NCI-H748 (cell line): ENCODE measurements around the gene TMEM222.
"Not testable (repeated sequence)": the region's sequence is repeated elsewhere in the genome, so short reads cannot be mapped to it uniquely, and the experiment has no call there.

ENCODE experiments used
- DNase-seq: peaks from one replicate; lab custom pipeline; 2025; ENCODE audit not compliant: unreplicated experiment; lab: John Stamatoyannopoulos, UW

The TMEM222 gene, protein sequence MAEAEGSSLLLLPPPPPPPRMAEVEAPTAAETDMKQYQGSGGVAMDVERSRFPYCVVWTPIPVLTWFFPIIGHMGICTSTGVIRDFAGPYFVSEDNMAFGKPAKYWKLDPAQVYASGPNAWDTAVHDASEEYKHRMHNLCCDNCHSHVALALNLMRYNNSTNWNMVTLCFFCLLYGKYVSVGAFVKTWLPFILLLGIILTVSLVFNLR

DNA sequence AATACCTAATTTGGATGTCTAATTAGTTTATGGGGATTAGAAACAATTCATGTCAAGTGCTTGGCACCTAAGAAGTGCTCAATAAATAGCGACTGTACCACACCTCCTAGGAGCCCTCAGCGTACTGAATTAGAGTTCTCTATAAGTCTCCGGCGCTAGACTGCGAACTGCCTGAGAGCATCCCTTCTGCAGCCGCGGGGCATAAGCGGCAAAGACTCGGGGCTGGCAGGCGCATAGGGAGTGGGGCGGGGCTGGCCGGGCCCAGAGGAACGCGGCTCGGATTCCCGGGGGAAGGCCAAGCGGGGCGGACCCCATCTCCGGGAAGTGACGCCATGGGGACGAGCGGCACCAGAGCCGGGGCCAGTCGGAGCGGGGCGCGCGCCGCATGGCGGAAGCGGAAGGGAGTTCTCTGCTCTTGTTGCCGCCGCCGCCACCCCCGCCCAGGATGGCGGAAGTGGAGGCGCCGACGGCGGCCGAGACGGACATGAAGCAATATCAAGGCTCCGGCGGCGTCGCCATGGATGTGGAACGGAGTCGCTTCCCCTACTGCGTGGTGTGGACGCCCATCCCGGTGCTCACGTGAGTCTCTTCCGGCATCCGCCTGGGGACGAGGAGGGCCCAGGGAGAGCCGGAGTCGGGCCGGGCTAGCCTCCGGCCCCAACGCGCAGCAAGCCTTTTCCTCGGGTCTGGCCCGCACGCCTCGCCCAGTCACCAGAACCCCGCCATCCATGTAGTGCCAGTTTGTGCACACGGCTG is at the start of gene TMEM222:
Gene TMEM222 (plus strand): TSS at position 351 of the 756 bp plus-strand sequence. CDS start 35 bp downstream, at position 386.
- DNase-seq, result peak; percentile 95

DNA sequence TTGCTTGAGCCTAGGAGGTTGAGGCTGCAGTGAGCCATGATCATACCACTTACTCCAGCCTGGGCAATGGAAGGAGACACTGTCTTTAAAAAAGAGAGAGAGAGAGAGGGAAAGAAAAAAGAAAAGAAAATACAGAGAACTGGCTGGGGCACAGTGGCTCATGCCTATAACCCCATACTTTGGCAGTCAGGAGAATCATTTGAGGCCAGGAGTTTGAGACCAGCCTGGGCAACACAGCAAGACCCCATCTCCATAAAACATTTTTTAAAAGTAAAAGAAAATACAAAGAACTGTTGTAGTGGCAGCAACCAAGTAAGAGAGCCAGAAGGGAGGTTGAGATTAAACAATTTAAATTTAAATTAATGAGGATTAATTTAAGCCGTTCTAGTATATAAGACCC is 47.8 kb upstream of the TMEM222 start:
- DNase-seq, result no peak

DNA sequence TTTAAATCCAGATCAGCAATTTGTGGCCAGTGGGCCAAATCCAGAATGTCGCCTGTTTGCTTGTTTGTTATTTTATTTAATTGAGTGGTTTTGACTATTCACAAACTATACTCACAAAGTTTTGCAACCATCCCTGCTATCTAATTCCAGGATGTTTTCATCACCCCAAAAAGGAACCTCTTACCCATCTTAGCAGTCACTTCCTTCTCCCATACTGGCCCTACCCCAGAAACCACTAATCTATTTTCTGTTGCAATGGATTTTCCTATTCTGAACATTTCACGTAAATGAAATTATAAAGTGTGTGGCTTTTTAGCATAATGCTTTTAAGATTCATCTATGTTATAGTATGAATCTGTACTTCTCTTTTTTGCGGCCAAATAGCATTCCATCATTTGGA is 46.3 kb upstream of the TMEM222 start:
- DNase-seq, result no peak

DNA sequence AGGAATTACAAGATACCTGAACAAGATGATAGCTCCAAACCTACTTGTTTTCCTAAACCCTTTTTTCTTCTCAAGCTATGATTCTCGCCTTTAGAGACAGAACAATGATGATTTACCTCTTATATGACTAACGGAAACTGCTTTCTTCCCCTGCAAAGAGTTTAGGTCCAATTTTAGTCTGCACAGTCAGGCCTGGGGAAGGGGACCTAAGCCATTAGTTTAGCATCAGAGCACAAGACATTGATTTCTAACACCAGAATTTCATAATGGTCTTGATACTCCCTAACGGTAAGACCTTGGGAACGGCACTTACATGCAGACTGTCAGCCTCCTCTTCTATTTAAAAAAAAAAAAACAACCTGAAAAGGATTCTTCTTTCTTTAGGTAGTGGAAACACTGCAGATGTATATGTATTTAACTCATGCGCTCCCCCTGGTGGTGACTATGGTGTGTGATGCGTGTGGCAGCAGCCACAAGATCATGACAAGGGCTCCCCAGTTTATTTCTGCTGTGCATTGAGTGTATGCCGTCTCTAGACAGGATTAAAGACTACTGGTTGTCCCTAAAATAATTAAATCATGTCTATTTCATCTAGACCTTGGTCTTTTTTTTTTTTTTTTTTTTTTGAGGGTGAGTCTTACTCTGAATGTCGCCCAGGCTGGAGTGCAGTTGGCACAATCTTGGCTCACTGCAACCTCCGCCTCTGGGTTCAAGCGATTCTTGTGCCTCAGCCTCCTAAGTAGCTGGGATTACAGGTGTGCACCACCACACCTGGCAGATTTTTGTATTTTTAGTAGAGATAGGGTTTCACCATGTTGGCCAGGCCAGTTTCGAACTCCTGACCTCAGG is 37.3 kb upstream of the TMEM222 start:
- peak; percentile 63 for DNase-seq

DNA sequence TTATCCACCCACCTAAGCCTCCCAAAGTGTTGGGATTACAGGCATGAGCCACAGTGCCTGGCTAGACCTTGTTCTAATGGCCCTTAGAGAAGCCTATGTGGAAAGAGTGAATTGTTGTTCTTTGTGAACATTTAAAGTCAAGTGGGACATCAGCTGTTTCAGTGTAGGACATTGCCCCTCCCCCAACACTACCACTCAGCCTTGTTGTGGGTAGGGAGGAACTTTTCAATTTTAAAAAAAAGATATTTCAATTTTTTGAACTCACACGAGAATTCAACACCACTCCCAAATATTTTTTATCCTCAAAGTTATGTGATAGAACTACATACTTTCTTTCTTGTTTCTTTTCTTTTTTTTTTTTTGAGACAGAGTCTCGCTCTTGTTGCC is 36.7 kb upstream of the TMEM222 start:
- no peak for DNase-seq

DNA sequence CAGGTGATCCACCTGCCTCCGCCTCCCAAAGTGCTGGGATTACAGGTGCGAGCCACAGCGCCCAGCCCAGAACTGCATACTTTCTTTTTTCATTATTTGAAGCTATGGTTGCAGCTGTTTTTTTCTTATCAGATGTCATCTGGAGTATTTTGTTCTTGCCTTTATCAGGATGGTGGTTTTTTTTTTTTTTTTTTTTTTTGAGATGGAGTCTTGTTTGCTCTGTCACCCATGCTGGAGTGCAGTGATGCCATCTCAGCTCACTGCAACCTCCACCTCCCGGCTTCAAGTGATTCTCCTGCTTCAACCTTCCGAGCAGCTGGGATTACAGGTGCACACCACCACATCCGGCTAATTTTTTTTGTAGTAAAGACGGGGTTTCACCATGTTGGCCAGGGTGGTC is 36.1 kb upstream of the TMEM222 start:
- DNase-seq, result not testable (repeated sequence)

DNA sequence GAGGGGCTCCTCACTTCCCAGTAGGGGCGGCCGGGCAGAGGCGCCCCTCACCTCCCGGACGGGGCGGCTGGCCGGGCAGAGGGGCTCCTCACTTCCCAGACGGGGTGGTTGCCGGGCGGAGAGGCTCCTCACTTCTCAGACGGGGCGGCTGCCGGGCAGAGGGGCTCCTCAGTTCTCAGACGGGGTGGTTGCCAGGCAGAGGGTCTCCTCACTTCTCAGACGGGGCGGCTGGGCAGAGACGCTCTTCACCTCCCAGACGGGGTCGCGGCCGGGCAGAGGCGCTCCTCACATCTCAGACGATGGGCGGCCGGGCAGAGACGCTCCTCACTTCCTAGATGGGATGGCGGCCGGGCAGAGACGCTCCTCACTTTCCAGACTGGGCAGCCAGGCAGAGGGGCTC is 32.8 kb upstream of the TMEM222 start:
- not testable (repeated sequence) for DNase-seq

DNA sequence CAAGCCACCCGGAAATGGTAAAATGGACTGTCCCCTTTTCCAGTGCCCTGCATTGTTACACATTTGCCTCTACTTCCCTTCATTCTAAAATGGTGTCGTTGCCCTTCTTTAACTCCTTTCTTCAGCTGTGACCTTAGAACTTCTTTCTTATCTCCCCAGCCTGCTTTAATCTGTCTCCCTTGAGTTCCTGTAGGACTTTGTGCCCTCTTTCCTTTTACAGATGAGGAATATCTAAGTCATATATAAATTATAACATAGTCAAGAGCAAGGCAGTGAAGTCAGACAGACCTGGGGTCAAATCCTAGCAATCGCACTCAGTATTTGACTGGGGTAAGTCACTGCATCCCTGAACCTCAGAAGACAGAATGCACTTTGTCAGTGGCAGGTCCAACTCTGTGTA is 31.4 kb upstream of the TMEM222 start:
- DNase-seq, result no peak

DNA sequence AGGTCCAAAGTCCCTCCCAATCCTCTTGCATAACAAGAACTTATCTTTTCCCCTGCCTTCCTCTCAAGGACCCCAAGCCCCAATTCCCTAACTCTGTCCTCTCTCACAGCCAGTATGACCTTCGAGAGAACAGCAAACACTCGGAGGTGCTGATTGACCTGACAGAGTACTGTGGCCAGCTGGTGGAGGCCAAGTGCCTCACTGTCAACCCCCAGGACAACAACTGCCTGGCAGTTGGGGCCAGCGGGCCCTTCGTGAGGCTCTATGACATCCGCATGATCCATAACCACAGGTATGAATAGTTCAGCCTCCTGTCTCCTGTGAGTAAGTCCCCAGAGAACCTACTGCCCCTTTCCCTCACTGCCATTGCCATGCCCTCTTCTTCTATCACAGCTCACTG is 29.9 kb upstream of the TMEM222 start:
- no peak for DNase-seq

DNA sequence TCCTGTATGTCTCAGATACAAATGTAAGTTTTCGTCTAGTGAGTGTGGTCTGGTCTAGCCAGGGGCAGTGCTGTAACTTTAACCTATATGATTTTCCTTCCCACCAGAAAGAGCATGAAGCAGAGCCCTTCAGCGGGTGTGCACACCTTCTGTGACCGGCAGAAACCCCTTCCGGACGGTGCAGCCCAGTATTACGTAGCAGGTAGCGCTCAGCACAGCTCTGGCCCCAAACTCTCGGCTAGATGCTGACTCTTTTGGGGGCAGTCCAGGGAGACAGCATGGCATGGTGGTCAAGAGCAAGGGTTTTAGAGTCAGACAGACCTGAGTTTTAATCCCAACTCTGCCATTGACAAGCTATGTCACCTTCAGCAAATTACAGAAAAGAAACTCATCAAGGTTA is 28.0 kb upstream of the TMEM222 start:
- DNase-seq, result no peak

DNA sequence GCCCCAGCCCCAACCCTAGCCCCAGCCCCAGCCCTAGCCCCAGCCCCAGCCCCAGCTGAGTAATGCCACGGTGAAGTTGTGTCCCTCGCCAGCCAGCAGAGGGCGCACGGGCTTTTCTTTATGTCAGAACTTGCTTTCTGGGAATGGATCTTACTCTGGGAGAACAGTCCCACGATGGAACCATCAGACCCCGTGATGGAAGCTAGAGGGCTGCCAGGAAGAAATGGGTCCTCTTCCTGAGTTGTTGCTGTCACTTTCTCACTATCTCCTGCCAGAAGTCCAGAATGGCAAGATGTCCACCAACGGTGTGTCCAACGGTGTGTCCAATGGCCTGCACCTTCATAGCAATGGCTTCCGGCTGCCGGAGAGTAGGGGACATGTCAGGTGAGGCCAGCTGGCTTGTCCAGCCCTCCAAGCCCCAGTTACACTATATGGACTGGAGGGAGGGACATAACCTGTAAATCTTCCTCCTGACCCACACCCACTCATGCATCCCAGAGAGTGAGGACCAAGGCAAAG is 25.1 kb upstream of the TMEM222 start:
- peak; percentile 32 for DNase-seq

DNA sequence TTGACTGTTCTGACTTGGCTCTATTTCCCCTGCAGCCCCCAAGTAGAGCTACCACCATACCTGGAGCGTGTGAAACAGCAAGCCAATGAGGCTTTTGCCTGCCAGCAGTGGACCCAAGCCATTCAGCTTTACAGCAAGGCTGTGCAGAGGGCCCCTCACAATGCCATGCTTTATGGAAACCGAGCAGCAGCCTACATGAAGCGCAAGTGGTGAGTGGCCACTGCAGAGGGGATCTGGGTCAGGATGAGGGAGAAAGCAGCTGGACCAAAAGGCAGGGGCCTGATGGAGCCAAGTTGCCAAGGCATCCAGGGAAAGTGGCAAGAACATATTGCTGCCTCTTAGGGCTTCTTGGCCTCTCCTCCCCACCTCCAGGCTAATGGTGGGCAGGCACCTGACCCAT is 24.1 kb upstream of the TMEM222 start:
- DNase-seq, result no peak

DNA sequence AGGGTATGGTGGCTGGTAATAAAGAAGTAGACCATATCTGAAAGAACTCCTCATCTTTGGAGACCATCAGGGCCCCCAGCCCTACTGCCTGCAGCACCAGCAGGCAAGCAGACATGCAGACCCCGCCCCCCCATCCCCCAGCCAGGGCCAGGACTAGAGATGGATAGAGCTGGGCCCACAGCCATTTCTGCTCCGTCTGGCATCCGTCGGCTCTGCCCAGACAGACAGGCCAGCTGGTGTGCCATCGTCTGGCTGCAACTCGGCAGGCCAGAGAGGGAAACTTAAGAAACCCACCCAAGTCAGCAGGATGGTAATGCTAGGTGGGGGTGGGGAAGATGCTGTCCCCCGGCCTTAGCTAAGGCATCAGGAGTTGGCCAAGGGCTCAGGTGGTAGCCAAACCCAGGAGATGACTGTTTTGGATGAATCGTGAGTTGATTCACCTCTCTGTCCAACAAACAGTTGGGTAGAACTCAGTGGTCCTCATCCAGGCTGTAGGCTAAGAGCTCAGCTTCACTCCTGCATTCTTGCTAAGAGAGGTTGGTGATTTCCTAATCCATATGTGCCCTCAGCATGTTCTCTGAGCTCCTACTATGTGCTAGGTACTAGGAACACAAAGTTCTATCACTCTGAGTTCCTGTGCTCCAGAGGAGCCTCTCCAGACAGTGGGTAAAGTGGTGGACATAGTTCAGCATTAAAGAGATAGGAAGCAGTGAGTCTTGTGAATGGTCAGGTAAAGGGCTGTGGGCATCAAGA is 23.2 kb upstream of the TMEM222 start:
- no peak for DNase-seq

DNA sequence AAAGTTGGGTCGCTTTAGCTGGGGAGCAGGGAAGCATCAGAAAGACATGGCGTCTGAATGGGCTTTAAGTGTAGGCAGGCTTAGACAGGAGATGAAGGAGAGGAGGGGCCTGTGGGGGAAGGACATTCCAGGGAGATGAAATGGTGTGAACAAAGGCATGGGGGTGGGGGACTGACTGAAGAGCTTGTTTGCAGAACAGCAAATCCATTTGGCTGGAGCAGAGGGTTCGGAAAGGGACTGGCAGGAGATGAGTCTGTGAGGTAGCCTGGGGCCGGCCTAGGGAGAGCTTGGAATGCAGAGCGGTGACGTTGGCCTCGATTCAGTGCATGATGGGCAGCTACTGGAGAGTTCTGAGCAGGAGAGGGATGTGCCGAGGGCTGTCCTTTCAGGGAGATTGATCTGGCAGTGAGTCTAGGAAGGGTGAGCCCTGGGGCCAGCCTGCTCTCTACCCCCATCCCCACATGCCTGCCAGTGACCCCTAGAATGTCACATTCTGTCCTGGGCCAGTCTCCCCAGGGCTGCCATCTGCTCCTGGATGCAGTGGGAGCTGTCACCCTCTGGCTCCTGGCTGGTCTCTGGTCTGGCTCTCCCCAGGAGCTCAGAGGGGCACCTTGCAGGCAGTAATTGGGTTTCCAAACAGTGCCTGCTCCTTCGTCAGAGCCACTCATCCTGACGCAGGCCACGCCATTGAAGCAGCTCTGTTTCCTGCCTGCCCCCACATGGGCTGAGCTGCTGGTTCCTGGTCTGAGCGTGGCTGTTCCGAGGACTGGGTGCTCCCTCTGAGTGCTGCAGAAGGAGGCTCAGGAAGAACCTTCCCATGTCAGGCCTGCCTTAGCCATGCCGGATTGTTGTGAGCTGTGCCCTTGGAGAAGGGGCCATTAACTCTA is 22.3 kb upstream of the TMEM222 start:
- no peak for DNase-seq

DNA sequence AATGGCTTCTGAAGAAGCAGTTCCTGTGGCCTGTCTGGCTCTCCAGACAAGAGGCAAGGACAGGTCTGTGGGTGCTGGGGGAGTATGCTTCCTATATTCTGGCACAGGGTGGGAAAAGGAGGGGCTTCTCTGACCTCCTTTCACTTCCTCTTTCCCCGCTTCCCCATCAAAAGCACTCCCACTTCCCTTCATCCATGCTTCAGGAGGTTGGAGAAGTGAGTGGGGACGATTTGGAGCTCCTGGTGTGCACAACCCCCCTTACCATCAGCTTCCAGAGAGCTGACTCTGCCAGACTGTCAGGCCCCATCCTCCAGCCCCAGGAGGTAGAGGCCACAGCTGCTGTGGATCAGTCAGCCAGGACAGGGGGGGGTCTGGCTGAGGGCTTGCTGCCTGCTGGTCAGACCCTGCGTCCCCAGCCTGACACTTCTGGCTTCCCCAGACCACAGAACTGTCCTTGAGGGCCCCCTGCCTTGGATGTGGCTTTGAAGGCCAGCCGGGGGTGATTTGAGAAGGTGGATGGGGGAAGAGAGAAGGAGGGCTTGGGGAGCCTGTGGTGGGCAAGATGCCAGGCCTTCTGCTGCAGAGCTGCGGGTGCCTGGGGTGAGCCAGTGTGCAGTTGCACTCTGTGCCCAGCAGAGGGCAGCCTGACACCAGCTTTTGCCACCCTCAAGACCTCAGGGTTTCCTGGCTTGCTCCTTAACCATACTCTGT is 21.5 kb upstream of the TMEM222 start:
- peak; percentile 56 for DNase-seq

DNA sequence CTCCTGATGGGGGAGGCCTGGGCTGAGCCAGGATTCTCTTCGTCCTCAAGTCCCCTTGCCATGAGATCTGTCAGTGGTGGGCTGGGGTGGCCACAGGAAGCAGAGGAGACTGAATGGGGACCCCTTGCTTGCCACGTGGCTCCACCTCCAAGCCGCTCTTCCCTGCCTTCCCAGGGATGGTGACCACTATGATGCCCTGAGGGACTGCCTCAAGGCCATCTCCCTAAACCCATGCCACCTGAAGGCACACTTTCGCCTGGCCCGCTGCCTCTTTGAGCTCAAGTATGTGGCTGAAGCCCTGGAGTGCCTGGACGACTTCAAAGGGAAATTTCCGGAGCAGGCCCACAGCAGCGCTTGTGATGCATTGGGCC is 20.9 kb upstream of the TMEM222 start:
- no peak for DNase-seq

DNA sequence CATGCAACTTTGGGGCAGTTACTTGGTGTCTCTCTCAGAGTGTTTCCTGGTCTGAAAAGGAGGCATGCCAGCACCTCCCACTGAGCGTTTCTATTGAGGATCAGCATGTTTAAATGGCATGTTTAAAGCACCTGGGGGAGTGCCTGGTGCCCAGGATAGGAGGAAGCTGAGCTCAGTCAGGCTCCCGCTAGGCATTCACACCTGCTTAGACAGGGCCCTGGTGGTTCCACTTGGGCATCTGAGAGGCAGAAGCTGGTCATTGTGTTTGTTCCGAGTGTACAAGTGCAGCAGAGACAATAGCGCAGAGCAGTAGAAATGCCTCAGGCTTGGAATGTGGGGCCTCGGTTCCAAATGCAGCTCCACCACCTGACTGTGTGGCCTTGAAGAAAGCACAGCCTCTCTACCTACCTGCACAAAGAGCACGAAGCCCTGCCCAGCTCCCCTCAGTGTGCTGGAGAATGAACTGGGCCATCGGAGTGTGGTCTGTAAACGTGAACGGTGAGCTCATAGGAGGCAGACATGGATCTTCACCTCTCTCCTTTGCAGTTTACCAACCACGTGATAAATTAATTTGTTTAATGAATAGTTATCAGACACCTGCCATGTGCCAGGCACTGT is 20.3 kb upstream of the TMEM222 start:
- DNase-seq, result no peak

DNA sequence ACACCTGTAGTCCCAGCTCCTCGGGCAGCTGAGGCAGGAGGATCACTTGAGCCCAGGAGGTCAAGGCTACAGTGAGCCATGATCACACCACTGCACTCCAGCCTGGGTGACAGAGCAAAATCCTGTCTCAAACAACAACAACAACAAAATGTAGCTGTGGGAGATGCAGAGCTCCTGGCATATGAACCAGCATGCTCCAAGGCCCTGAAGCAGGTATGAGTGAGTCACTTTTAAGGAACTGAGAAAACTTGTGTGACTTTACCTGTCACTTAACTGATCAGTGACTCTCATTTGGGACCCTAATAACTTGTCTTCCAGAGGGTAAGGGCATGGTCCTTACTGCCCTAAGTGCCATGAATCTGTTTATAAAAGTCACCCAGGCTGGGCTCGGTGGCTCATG is 19.4 kb upstream of the TMEM222 start:
- no peak for DNase-seq

DNA sequence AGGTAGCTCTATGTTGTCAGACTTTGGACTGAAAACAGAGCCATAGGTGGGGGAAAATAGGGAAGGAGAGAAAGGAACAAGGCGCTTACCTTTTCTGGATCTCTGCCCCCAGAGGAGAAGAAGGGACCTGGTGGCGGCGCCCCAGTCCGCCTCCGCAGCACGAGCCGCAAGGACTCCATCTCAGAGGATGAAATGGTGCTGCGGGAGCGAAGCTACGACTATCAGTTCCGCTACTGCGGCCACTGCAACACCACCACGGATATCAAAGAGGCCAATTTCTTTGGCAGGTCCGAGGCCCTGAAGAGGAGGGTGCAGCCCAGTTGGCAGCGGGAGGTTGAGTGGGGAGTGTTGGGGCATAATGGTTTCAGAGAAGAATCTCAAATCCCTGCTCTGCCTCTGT is 18.5 kb upstream of the TMEM222 start:
- DNase-seq, result no peak
